Stomach (tissue), 9 donors: Measurements from ENCODE around the gene FRMD4B. TPM values are rescaled to one million over a fixed set of nuclear protein-coding genes. Genes with fewer than 3 reads are reported as not detected.

Experiments
- DNase-seq, 2 donors: peaks; one replicate each; pipeline versions ENCODE4 v3.0.0 to v3.0.0-alpha.2; 2013 to 2019
- H3K27ac ChIP-seq, 5 donors: fragments of 200-600 bp in 4 of 5; sonication (generic) in 4 of 5; one replicate each; pipeline ENCODE4 v1.5.1; 2013 to 2019; ENCODE audit warnings: mild to moderate bottlenecking in 1 of 5, moderate library complexity in 1 of 5
- H3K27me3 ChIP-seq, 3 donors: fragments of 200-600 bp; sonication (generic); one replicate each; pipeline ENCODE4 v1.5.1; 2017 to 2019; ENCODE audit warnings: mixed run types in 1 of 3
- H3K36me3 ChIP-seq, 4 donors: fragments of 200-600 bp; sonication (generic); 1 replicate in 3 of 4; 2 replicates in 1 of 4; pipeline ENCODE4 v1.5.1; 2016 to 2019
- H3K4me1 ChIP-seq, 4 donors: fragments of 200-600 bp; sonication (generic); one replicate each; pipeline ENCODE4 v1.5.1; 2016 to 2019
- H3K4me3 ChIP-seq, 4 donors: fragments of 200-600 bp; sonication (generic) in 3 of 4; one replicate each; pipeline ENCODE4 v1.5.1; 2016 to 2019; ENCODE audit warnings: mild to moderate bottlenecking in 1 of 4
- H3K9me3 ChIP-seq, 4 donors: fragments of 200-600 bp; sonication (generic); one replicate each; pipeline ENCODE4 v1.5.1; 2016 to 2019
- CTCF ChIP-seq, 7 experiments: fragments of 450-650 bp in 4 of 7; fragments of 200-600 bp in 3 of 7; sonication (generic) in 3 of 7; IDR thresholded peaks; one replicate each; pipeline ENCODE4 v1.5.1; 2016 to 2019; ENCODE audit warnings: antibody characterized with exemption in 7 of 7, control low read depth in 2 of 7, mild to moderate bottlenecking in 1 of 7
- EP300 ChIP-seq: sonication (generic); formaldehyde crosslinking; IDR thresholded peaks from one replicate; pipeline ENCODE4 v1.6.1; 2017; ENCODE audit warnings: antibody characterized with exemption
- POLR2A ChIP-seq, 4 donors: fragments of 450-650 bp; IDR thresholded peaks; one replicate each; pipeline ENCODE4 v1.6.1; 2016; ENCODE audit warnings: antibody characterized with exemption in 4 of 4, control low read depth in 2 of 4, mild to moderate bottlenecking in 1 of 4, moderate library complexity in 1 of 4
- POLR2AphosphoS5 ChIP-seq, 3 donors: sonication (generic); formaldehyde crosslinking; IDR thresholded peaks; one replicate each; pipeline ENCODE4 v1.6.1; 2016; ENCODE audit warnings: antibody characterized with exemption in 3 of 3
- WGBS, 5 donors: extraction: QIAGEN DNeasy Blood & Tissue Kit in 3 of 5; methylation state at CpG; one replicate each; pipeline versions ENCODE4 v1.1.5 to v1.1.7; 2013 to 2018; 5-methylcytosine and 5-hydroxymethylcytosine counted together
- intact Hi-C: fragments of 100-400 bp; cut with DNase I; formaldehyde crosslinking; loops from one replicate; pipeline ENCODE4 v1.15.1; 2023; ENCODE audit warnings: low total_unique reads
- polyA plus RNA-seq, 3 donors: library from polyadenylated mRNA; stranded (reverse); fragments of 200-250 nt; gene quantifications; one replicate each; pipeline ENCODE4 v1.2.3, GENCODE V29; 2013
- total RNA-seq, 5 donors: library from RNA; depleted of rRNA; stranded (reverse); fragments of >200 nt; gene quantifications; one replicate each; pipeline versions ENCODE4 v1.1.0 to v1.2.3, GENCODE V29; 2014 to 2016
- donor health status: healthy with polysubstance abuse.
- donor health status: Bipolar disorder and iron deficiency.
- donor health status: healthy.

FRMD4B gene
- total and polyA plus RNA-seq, 8 donors, result 5.2 to 35.6 (median 21.0) TPM

GRCh38 chr3:69120879-69121464, 264.9 kb downstream of the FRMD4B start:
- intact Hi-C loops, result no loop called here
- 0 to 3% (median 0%) methylated on average over 1 of the region's 1 CpG for WGBS, 5 donors
- TF ChIP-seq EP300, result no peak
- TF ChIP-seq CTCF (IDR thresholded peaks at IDR 0.05), result peak in 5 of 7 experiments; percentile 58 to 92 (median 90)
- no peak for TF ChIP-seq POLR2A (IDR thresholded peaks at IDR 0.05)
- TF ChIP-seq POLR2AphosphoS5 (IDR thresholded peaks at IDR 0.05), result peak in 1 of 3 donors; percentile 30
- Histone ChIP-seq H3K27ac (no peak overlapping the region), H3K4me3 (no peak overlapping the region), H3K9me3 (no peaks in the 10 kb centered on the region), H3K36me3 (no peaks in the 10 kb centered on the region), H3K4me1 (peaks cover 0 to 16% (median 6%) of the 10 kb centered on the region in 4 donors), H3K27me3 (no peaks in the 10 kb centered on the region)
- DNase-seq, result peak; percentile 81 to 91
